K562 (cell line): ENCODE results near the gene TPGS2. TPM values are rescaled to one million over a fixed set of nuclear protein-coding genes. Genes with fewer than 3 reads are reported as not detected.

Experiments
- ARID1B ChIP-seq: fragments of 450-650 bp; IDR thresholded peaks from 2 replicates; pipeline ENCODE4 v1.6.1; 2016; ENCODE audit warnings: antibody characterized with exemption, mild to moderate bottlenecking, inconsistent platforms
- BCOR ChIP-seq: fragments of 450-650 bp; IDR thresholded peaks from 2 replicates; pipeline ENCODE4 v1.6.1; 2016
- C11orf30 ChIP-seq: fragments of 450-650 bp; IDR thresholded peaks from 2 replicates; pipeline ENCODE4 v1.6.1; 2016; ENCODE audit warnings: low read depth, mild to moderate bottlenecking
- CBFA2T2 ChIP-seq: fragments of 450-650 bp; conservative IDR thresholded peaks from 2 replicates; pipeline ENCODE4 v1.6.1; 2017; ENCODE audit warnings: mild to moderate bottlenecking
- CBFA2T3 ChIP-seq: fragments of 450-650 bp; IDR thresholded peaks from 2 replicates; pipeline ENCODE4 v1.6.1; 2017
- IRF9 ChIP-seq: fragments of 450-650 bp; IDR thresholded peaks from 2 replicates; pipeline ENCODE4 v1.6.1; 2016; ENCODE audit warnings: missing biosample characterization, missing genetic modification characterization
- MAFG ChIP-seq: fragments of 450-650 bp; conservative IDR thresholded peaks from 2 replicates; pipeline ENCODE4 v1.6.1; 2016; ENCODE audit warnings: missing genetic modification characterization, missing compliant biosample characterization
- MAFK ChIP-seq: IDR thresholded peaks from 2 replicates; pipeline ENCODE4 v1.6.1; 2011; ENCODE audit warnings: low read length, improper control_type of control experiment
- NFATC3 ChIP-seq: fragments of 450-650 bp; IDR thresholded peaks from 2 replicates; pipeline ENCODE4 v1.6.1; 2017; ENCODE audit warnings: mild to moderate bottlenecking
- POLR3A ChIP-seq: IDR thresholded peaks from 2 replicates; pipeline ENCODE4 v1.6.1; 2011; ENCODE audit warnings: borderline replicate concordance, mild to moderate bottlenecking, moderate library complexity; ENCODE audit not compliant: insufficient read length, insufficient read depth; ENCODE audit errors: extremely low read depth
- PREB ChIP-seq: sonication (generic); formaldehyde crosslinking; IDR thresholded peaks from 2 replicates; pipeline ENCODE4 v1.8.1; 2023; ENCODE audit warnings: mild to moderate bottlenecking, missing genetic modification reagents
- RBM25 ChIP-seq: fragments of 200-400 bp; formaldehyde crosslinking; IDR thresholded peaks from 2 replicates; pipeline ENCODE4 v1.6.1; 2018; ENCODE audit warnings: low read length, low read depth, moderate library complexity; ENCODE audit not compliant: severe bottlenecking
- TEAD4 ChIP-seq, 2 experiments: sonication (generic) in 1 of 2; formaldehyde crosslinking in 1 of 2; IDR thresholded peaks; 2 replicates each; pipeline versions ENCODE4 v1.6.1 to v1.8.0; 2012 to 2022; ENCODE audit warnings: borderline replicate concordance in 1 of 2, inconsistent platforms in 1 of 2, low read length in 1 of 2, mild to moderate bottlenecking in 1 of 2, missing genetic modification reagents in 1 of 2
- TRIM24 ChIP-seq, 2 experiments: fragments of 450-650 bp; IDR thresholded peaks; 2 replicates each; pipeline ENCODE4 v1.6.1; 2016
- U2AF1 ChIP-seq: fragments of 200-400 bp; formaldehyde crosslinking; optimal IDR thresholded peaks from 2 replicates; pipeline ENCODE3; 2017; ENCODE audit warnings: mild to moderate bottlenecking, low read depth, low read length, moderate library complexity
- U2AF2 ChIP-seq: fragments of 200-400 bp; formaldehyde crosslinking; optimal IDR thresholded peaks from 2 replicates; pipeline ENCODE3; 2017; ENCODE audit warnings: low read depth, mild to moderate bottlenecking, low read length
- XRCC5 ChIP-seq: fragments of 200-400 bp; formaldehyde crosslinking; IDR thresholded peaks from 2 replicates; pipeline ENCODE4 v1.6.1; 2017; ENCODE audit warnings: low read depth, mild to moderate bottlenecking, low read length
- ZBTB7A ChIP-seq: IDR thresholded peaks from 2 replicates; pipeline ENCODE4 v1.6.1; 2011; ENCODE audit warnings: low read depth, mild to moderate bottlenecking, low read length, moderate library complexity, borderline replicate concordance; ENCODE audit not compliant: control insufficient read depth
- ZNF75A ChIP-seq: fragments of 450-650 bp; formaldehyde crosslinking; IDR thresholded peaks from 2 replicates; pipeline ENCODE4 v1.4.0; 2020; ENCODE audit warnings: mild to moderate bottlenecking
- polyA plus RNA-seq, 8 experiments: library from polyadenylated mRNA; depleted of rRNA in 4 of 8; stranded (reverse) in 5 of 8; unstranded in 3 of 8; fragments of >200 nt; fragmentation: Nextera tagmentation in 2 of 8; fragmentation: Illumina TruSeq in 1 of 8; extraction: Ambion mirVana in 2 of 8; extraction: Trizol in 1 of 8; gene quantifications; 2 replicates each; pipeline versions ENCODE4 v1.2.1 to v1.2.3, GENCODE V29; 2011 to 2014; ENCODE audit warnings: inconsistent platforms in 1 of 8, missing spikeins in 1 of 8
- total RNA-seq, 7 experiments: library from RNA; depleted of rRNA in 6 of 7; stranded (reverse); fragments of >200 nt in 6 of 7; fragmentation: Illumina TruSeq in 2 of 7; extraction: Trizol in 2 of 7; gene quantifications; 2 replicates each; pipeline versions ENCODE4 v1.2.1 to v1.2.3, GENCODE V29; 2011 to 2021; ENCODE audit warnings: low replicate concordance in 1 of 7

The TPGS2 gene
- total and polyA plus RNA-seq, 9 of the 15 experiments (the other 6 are each of a cell fraction or from before 2014, with no cell fraction given), result 94.2 to 449 (median 134) TPM

GRCh38 chr18:36752929-36753865 lies 75.6 kb downstream of the TPGS2 start (continued):
- TF ChIP-seq NFATC3, result no peak
- no peak for TF ChIP-seq U2AF1
- TF ChIP-seq XRCC5, result no peak
- TF ChIP-seq TEAD4 (IDR thresholded peaks at IDR 0.05; ENCODE audit: low read length), result 0 out of 2 replicates have a peak, but pooled peaks have one; percentile 19
- no peak for TF ChIP-seq TEAD4 (CRISPR knock-in tag; IDR thresholded peaks at IDR 0.05; ENCODE audit: borderline replicate concordance)
- TF ChIP-seq CBFA2T3, result peak; percentile 57
- no peak for TF ChIP-seq ZNF75A (CRISPR knock-in tag)
- peak; percentile 95 for TF ChIP-seq MAFG (tag)
- peak; percentile 65 for TF ChIP-seq MAFK
- TF ChIP-seq TRIM24 (IDR thresholded peaks at IDR 0.05), result no peak
- TF ChIP-seq RBM25, result peak; percentile 68
- TF ChIP-seq ZBTB7A, result no peak
- TF ChIP-seq POLR3A, result no peak
- TF ChIP-seq CBFA2T2, result peak; percentile 17; the same call in 1 of the 2 replicates
- no peak for TF ChIP-seq PREB
- peak; percentile 57 for TF ChIP-seq BCOR
- peak; percentile 43; the same call in 1 of the 2 replicates for TF ChIP-seq ARID1B
- no peak for TF ChIP-seq IRF9 (tag)
- TF ChIP-seq C11orf30, result peak; percentile 89
- TF ChIP-seq U2AF2, result no peak
- TF ChIP-seq, all 486 proteins: peak for 16
